GM19035 (cell line): ENCODE measurements around the gene FXYD1.
"Not testable (repeated sequence)": the region's sequence is repeated elsewhere in the genome, so short reads cannot be mapped to it uniquely, and the experiment has no call there.

Experiments used
- ATAC-seq: cut with Tn5 transposase; IDR thresholded peaks from one replicate; pipeline ENCODE4 v1.9.1; 2021; ENCODE audit not compliant: unreplicated experiment

FXYD1 gene

DNA sequence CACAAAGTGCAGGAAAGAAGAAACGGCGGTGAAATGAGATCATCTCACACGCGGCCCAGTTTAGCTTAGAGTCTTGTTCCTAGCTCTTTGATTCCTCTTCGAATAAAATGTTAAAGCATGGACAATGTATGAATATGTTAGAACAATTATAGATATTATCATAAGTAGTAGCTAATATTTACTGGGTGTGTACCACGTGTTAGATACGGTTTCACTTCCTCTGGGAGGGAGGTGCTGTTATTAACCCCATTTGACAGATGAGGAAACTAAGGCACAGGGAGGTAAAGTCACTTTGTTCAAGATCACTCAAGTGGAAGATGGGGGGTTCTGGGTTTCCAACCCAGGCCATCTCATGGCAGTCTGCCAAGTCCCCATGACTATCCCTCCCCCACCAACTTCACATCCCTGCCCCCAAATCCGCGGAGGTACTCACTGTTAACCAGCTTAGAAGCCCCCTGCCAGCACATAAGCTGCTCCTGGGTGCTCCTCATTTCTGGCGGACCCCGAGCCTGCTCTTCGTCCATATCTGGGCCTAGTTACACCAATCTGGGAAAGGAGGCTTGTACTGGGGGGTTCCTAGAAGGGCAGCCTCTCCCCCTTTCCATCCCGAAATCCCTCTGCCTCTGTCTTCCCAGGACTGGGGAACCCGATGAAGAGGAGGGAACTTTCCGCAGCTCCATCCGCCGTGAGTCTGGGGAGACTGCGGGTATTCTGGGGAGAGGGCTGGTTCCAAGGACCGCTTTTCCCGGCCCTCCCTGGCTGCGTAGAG is 3.4 kb downstream of the FXYD1 start:
- ATAC-seq = no peak

DNA sequence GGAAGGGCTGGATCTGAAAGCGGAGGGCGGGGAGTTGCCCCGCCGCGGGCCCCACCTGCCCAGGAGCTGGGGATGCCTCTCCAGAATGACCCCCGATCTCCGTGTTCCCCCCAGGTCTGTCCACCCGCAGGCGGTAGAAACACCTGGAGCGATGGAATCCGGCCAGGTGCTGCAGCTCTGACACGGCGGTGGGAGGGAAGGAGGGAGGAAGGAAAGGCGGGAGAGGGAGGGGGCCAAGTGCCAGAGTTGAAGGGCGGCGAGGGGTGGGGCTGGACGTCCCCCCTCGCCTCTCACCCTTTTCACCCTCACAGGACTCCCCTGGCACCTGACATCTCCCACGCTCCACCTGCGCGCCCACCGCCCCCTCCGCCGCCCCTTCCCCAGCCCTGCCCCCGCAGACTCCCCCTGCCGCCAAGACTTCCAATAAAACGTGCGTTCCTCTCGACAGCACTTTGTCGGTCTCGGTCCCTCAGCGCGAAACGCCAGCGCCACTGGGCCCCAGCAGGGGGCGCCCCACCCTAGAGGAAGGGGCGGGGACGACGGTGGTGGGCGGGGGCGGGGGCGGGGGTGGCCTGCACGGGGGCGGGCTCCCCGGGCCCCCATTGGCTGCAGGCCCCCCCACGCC is 4.1 kb downstream of the FXYD1 start:
- ATAC-seq = no peak

DNA sequence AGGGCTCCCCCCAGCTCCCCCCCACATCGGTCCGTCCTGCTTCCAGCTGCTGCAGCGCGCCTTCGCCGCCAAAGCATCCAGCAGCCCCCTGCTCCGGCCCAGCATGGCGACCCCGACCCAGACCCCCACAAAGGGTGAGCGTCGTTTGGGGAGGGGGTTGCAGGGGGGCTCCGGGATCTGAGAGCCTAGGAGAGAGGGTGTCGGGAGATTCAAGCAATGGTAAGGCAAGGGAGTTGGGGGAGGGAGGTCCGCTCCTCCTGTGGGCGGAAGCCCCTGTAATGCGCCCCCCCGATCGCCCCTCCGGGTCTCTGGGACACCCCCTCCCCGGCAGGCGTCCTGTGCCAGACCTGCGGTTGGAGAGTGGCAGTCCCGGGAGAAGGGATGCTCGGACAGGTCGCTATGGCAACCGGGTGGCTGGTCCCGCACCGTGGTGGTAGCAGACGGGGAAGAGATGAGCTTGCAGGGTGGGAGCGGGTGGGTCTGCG is 4.6 kb downstream of the FXYD1 start, which contains the start of gene FXYD7:
Gene FXYD7 (plus strand): TSS at position 25 of the 485 bp plus-strand sequence. CDS start 79 bp downstream, at position 104.
- no peak for ATAC-seq

DNA sequence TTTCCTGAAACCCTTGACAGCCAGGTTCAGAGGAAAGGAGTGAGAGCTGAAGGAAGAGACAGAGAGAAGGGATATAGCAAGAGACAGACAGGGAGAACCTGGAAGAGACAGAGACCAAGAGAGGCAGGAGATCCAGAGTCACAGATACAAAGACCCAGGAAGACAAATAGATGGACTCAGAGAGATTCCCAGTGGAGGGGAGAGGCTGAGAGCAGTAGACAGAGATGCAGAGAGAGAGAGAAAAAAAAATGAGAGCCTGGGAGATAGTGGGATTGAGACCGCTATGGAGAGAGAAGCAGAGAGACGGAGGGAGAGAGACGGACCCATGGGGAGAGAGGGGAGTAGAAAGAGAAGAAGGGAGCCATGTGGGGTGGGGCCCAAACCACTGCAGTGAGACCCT is 5.2 kb downstream of the FXYD1 start:
- ATAC-seq = no peak

DNA sequence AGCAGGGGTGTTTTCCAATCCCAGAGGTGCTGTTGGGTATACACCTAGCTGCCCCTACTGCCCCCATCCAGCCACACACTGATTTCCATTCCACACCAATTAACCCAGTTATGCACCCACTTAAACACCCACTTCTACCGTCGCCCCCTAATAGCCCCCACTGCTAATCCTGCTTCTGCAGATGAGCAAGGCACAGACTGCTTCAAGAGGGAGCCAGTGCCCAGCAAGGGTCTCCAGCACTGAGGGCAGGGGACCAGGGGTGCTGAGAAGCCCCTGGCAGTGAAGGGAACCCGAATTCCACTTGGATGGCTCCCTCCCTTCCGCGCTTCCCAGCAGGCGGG is 5.6 kb downstream of the FXYD1 start:
- ATAC-seq = no peak

DNA sequence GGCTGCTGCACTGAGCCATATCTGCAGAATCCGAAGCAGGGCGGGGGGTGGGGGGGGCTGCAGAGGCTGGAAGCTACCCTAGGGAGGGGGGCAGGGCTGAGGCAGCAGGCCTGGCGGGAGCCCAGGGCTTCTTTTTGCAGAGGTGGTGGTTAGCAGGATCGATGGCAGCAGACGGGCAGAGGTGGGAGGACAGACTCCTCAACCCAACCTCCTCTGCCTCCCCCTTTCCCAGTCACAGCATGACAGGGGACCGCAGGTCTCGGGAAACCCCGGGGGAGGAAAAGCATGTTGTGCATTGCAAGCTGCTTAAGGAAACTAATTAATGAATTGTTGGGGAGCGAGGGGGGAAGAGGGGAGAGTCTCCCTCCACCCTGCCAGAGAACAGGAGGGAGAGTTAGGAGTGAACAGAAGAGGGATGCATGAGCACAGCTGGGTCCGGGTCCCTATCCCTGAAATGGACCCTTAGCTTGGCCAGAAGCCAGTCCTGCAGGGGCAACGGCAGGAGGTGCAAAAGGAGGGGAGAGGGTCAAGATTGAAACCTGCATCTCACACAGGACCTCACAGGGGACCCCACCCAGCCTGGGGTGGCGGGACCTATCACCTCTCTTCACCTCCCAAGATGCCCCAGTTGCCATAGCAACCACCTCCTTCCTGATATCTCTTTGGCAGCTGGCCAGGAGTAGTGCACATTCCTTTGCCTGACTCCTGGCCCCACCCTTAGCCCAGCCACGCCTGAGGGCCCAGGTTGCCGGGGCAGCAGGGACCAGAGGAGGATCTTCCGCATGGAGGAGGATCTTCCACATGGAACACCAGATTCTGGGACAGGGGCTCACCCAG is 6.2 kb downstream of the FXYD1 start:
- ATAC-seq = no peak

DNA sequence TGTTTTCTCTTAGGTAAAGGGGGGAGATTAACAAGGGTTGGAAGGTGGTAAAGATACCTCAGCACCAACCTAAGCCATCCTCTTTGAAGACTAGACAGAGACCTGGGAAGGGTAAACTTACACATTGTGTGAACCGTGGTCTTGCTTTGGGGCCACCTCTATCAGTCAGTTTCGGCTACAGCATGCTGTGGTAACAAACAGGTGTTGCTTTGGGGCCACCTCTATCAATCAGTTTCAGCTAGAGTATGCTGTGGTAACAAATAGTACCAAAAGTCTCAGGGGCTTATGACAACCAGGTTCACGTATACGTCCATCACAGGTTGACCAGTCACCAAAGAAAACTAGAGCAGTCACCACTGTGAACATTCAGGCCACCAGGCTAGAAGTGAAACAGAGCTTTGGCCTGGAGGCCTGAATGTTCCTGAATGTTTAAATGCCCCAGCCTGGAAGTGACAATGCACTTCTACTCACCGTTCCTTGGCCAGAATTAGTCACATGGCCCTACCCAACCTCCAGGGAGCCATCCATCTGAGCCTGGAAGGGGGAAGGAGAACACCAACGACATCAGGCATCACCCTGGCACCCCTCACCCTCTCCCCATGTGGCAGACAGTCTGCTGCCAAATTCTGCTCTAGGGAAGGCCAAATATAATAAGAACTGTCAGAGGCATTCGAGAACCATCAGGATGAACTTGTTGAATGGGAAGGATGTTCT is 8.3 kb downstream of the FXYD1 start:
- ATAC-seq = no peak

DNA sequence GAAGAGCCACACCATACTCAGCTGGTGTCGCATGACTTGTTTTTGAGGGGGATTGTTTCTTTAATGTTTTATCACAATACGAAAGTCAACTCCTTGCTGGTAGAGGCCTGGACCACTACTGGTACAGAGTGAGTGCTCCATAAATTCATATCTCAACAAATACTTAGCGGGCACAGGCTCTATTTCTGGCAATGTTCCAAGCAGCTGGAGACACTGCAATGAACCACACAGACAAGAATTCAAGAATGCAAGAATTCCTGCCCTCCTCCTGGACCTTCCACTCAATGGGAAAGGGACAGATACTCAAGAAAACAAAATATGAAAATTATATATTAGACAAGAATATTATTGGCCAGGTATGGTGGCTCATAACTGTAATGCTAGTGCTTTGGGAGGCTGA is 10.8 kb downstream of the FXYD1 start:
- ATAC-seq = no peak

DNA sequence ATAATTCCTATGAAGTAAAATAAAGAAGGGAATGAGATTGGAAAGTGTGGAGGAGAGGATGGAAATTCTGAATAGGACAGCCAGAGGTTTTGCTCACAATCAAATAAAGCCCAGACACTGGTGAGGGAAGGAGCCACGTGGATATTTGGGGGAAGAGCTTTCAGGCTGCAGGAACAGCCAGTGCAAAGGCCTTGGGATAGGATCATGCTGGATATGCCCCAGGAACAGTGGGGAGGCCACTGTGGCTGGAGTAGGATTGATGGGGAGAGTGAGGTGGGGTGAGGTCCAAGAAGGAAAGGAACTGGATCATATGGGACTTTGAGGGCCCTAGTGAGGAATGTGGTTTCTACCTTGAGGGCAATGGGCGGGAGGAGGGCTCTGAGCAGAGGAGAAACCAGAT is 11.8 kb downstream of the FXYD1 start:
- ATAC-seq = no peak

DNA sequence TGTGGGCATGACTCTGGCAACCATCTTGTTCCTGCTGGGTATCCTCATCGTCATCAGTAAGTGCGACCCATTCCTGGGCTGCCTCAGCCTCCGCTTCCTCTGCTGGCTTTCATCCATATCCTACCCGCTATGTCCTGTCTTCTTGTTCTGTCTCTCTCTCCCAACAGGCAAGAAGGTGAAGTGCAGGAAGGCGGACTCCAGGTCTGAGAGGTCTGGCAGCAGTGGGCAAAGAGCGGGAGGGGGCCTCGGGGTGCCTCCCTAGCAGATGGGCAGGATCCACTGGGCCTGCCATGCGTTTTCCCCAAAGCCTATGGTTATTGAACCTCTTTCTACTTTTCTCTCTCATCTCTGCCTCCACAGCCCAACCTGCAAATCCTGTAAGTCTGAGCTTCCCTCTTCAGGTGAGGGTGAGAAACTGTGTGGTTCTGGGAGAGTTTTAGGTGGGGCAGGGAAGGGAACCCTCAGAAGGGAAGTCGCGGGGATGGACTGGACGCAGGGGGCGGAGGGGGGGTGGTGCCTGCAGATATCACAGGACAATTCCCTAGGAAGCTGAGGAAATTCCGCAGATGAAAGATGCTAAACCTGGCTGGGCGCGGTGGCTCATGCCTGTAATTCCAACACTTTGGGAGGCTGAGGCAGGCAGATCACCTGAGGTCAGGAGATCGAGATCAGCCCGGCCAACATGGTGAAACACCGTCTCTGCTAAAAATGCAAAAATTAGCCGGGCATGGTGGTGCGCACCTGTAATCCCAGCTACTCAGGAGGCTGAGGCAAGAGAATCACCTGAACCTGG is 12.8 kb downstream of the FXYD1 start:
- no peak for ATAC-seq

DNA sequence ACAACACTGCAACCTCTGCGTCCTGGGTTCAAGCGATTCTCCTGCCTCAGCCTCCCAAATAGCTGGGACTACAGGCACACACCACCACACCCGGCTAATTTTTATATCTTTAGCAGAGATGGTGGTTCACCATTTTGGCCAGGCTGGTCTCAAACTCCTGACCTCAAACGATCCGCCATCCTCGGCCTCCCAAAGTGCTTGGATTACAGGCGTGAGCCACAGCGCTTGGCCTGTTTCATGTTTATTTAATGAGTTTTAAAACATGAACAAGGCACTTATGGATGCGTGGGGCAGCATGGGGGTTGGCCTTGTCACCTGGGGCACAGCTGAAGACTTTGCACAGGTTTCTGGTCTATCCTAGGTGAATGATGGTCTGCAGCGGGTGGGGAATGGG is 14.5 kb downstream of the FXYD1 start:
- not testable (repeated sequence) for ATAC-seq

DNA sequence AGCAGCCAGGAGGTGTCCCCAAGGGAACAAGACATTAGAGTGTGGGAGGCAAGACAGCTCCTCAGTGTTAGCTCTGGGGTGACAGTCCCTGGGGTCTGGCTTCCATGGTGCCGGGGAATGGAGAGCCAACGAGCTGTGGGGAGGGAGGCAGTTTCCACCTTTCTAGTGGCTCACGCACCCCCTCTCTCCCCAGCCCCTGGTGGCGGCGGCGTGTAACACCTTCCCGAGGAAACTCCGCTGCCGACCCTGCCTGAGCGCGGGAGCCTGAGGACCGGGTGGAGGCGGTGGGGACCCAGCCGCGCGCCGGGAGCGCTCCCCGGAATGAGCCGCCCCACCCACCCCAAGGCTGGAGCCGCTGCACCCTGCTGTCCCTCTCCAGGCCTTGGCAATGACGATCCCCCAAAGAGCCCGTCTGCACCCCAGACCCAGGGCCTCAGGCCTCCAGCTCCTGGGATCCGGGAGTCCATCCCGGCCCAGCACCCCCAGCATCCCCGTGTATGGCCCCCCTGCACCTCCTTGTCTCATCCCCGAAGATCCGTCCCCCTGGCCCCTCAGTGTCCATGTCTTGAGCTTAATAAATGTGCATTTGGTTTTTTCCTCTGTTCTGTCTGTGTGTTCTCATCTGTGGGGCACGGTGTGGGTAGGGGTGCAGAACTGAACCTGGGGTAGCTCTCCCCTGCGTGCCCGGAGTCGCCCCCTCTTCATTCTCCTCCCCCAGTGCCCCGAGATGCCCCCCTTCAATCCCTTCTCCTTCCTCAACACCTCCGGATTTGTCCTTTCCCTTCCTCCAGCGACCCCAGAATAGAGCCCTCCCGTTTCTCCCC is 15.3 kb downstream of the FXYD1 start:
- no peak for ATAC-seq

DNA sequence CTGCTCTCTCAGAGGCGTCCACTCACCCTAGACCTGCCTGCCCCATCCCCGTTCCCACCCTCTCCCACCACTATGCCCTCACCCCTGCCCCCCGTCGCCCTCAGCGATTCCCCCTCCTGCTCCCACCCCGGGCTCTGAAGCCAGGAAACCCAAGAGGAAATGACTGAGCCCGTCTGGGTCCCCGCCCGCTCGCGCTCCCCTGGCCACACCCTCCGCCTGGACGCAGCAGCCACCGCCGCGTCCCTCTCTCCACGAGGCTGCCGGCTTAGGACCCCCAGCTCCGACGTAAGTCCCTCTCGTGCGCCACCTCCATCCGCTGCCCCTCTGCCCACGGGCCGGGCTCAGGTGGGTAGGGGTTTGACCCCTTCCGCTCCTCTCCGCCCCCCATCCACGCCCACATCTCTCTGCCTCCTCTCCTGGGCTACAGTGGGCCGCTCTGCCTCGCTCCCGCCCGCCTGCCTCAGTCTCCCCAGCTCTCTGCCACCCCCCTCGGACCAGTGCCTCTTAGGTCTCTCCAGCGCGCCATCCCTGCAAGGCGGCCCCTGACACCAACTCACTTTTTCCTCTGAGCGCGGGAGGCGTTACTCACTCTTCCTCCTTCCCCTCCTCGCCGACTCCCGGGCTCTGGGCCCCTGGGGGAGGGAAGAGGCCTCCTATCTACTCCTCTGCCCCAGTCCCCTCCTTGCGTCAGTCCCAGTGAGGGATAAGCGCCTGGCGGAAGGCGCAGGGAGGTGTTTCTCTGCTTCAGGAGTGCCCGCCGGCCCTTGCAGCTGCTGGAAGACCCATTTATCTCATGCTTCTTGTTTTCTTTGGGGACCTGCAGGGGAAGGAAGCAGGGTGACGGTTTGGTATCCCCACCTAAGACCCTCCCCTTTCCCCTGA is 16.1 kb downstream of the FXYD1 start, which contains the start of gene FXYD5:
Gene FXYD5 (plus strand): TSS at position 211 of the 882 bp plus-strand sequence. CDS start 816 bp downstream, outside the sequence.
- no peak for ATAC-seq

DNA sequence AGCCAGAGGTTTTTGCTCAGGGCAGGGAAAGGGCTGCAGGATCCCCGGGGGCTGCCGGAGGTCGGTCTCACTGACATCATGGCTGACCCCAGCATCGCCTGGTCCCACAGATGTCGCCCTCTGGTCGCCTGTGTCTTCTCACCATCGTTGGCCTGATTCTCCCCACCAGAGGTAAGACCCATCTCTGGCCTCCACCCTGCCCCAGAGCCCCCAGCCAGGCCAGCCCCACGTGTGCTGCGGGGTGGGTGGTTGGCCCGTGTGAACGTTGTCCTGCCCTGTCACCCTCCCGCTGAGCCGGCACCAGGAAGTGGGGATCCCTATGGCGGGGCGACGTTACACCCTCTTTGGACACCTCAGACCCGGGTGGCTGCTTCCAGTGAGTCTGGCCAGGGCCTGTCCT is 16.8 kb downstream of the FXYD1 start:
- ATAC-seq = no peak

DNA sequence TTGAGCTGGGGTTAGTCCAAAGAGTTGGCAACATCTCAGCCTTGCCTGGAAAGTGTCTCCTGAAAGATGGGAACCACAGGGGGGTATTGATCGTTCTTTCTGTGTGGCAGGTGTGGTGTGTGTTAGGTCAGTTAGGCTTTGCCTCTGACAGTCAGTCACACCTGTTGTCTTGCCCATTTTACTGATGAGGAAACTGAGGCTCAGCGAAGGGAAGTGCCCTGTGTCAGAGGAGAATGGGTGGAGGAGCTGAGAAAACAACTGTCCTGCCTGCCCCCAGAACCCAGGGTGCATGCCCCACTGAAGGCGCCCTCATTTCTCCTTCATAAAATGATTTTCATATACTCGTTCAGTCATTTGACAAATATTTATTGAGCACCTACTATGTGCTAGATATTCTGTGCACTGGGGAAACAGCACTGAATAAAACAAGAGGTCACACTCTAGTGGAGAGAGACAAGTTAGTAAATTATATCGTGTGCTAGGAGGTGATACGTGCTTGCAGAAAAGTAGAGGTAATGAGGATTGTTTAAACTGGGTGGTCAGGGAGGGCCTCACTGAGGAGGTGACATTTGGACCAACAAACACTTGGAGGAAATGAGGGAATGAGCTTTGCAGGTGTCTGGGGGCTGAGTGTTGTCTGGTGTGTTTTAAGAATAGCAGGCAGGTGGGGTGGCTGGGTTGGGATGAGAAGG is 17.5 kb downstream of the FXYD1 start:
- ATAC-seq = no peak

DNA sequence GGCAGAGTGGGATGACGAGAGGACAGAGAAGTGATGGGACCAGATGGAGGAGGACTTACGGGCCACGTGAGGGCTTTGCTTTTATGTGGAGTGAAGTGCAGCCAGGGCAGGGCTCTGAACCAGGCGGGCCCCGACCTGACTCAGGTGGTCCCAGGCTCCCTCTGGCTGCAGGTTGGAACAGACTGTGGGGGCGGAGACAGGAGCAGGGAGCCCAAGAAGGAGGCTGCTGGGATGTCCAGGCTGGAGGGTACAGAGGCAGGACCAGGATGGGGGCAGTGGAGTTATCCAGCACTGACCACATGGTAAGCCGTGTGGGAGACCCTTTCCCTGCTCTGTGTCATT is 18.0 kb downstream of the FXYD1 start:
- ATAC-seq = no peak

DNA sequence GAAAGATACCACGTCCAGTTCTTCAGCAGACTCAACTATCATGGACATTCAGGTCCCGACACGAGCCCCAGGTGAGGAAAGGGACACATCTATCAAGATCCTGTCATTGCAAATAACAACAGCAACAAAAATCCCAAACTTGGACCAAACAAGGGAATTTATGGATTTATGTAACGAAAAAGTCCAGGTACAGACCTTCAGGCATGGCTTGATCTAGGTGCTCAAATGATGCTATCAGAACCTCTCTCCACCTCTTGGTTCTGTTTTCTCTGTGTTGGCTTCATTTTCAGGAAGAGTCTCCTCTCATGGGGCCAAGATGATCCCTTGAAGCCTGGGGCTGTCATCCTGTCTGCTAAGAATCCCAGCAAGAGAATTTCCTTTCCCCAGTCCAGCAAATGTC is 18.8 kb downstream of the FXYD1 start:
- no peak for ATAC-seq

DNA sequence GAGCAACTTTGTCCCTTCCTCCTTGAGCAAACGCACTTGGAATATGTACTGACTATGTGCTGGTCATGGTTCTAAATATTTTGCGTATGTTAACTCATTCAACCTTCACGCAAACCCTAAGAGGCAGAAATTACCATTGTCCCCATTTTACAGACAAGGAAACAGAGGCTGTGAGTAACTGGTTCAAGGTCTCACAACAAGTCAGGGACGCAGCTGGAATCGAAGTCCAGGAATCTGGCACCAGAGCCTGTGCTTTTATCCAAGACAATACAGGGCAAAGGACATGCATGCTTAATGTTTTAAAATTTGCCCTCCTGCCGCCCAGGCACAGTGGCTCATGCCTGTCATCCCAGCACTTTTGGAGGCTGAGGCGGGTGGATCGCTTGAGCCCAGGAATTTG is 21.0 kb downstream of the FXYD1 start:
- ATAC-seq = no peak
